H9 (cell line): ENCODE data around the gene CCBE1. TPM values are rescaled to one million over a fixed set of nuclear protein-coding genes. Genes with fewer than 3 reads are reported as not detected.

Experiments
- DNase-seq: peaks from one replicate; pipeline ENCODE4 v3.0.0-alpha.2; 2017
- H2AFZ ChIP-seq: one replicate; pipeline ENCODE4 v1.6.1; 2013; ENCODE audit warnings: mild to moderate bottlenecking, low read length, control low read depth, moderate library complexity
- H2AK5ac ChIP-seq: 2 replicates; pipeline ENCODE4 v1.6.1; 2013; ENCODE audit warnings: low read length, control low read depth, mixed read lengths; ENCODE audit not compliant: insufficient read length
- H2BK120ac ChIP-seq: one replicate; pipeline ENCODE4 v1.6.1; 2013; ENCODE audit warnings: low read depth, mild to moderate bottlenecking, low read length, control low read depth, inconsistent platforms; ENCODE audit not compliant: poor library complexity, severe bottlenecking
- H2BK12ac ChIP-seq: 2 replicates; pipeline ENCODE4 v1.6.1; 2013; ENCODE audit warnings: low read length, control low read depth, mixed read lengths, low read depth; ENCODE audit not compliant: insufficient read length
- H2BK15ac ChIP-seq: 2 replicates; pipeline ENCODE4 v1.6.1; 2013; ENCODE audit warnings: low read depth, low read length, control low read depth
- H2BK20ac ChIP-seq: one replicate; pipeline ENCODE4 v1.6.1; 2013; ENCODE audit warnings: low read depth, mild to moderate bottlenecking, low read length, control low read depth, inconsistent platforms; ENCODE audit not compliant: poor library complexity, severe bottlenecking
- H2BK5ac ChIP-seq: 2 replicates; pipeline ENCODE4 v1.6.1; 2013; ENCODE audit warnings: low read length, control low read depth, mixed read lengths; ENCODE audit not compliant: insufficient read length
- H3K14ac ChIP-seq: 2 replicates; pipeline ENCODE4 v1.6.1; 2013; ENCODE audit warnings: low read length, control low read depth; ENCODE audit not compliant: insufficient read depth
- H3K18ac ChIP-seq: 2 replicates; pipeline ENCODE4 v1.6.1; 2013; ENCODE audit warnings: low read depth, mild to moderate bottlenecking, mixed read lengths, low read length, control low read depth; ENCODE audit not compliant: insufficient read length
- H3K23ac ChIP-seq: 2 replicates; pipeline ENCODE4 v1.6.1; 2013; ENCODE audit warnings: low read length, control low read depth, mixed read lengths, low read depth; ENCODE audit not compliant: insufficient read length
- H3K23me2 ChIP-seq: 2 replicates; pipeline ENCODE4 v1.6.1; 2013; ENCODE audit warnings: low read depth, mild to moderate bottlenecking, mixed read lengths, low read length, control low read depth; ENCODE audit not compliant: insufficient read length, poor library complexity, severe bottlenecking
- H3K27ac ChIP-seq: 2 replicates; pipeline ENCODE4 v1.5.1; 2013; ENCODE audit warnings: low read length, control low read depth, mixed read lengths, low read depth; ENCODE audit not compliant: insufficient read length
- H3K27me3 ChIP-seq: 2 replicates; pipeline ENCODE4 v1.6.1; 2013; ENCODE audit warnings: low read length, control low read depth, inconsistent platforms; ENCODE audit not compliant: insufficient read depth
- H3K4ac ChIP-seq: 2 replicates; pipeline ENCODE4 v1.6.1; 2013; ENCODE audit warnings: low read depth, mild to moderate bottlenecking, control low read depth, inconsistent platforms, low read length, moderate library complexity
- H3K4me1 ChIP-seq: 2 replicates; pipeline ENCODE4 v1.6.1; 2013; ENCODE audit warnings: low read length, control low read depth, inconsistent platforms; ENCODE audit not compliant: insufficient read depth
- H3K4me2 ChIP-seq: 2 replicates; pipeline ENCODE4 v1.6.1; 2013; ENCODE audit warnings: low read length, control low read depth, mixed read lengths; ENCODE audit not compliant: insufficient read length, insufficient read depth
- H3K56ac ChIP-seq: 2 replicates; pipeline ENCODE4 v1.6.1; 2013; ENCODE audit warnings: low read depth, mild to moderate bottlenecking, mixed read lengths, low read length, control low read depth; ENCODE audit not compliant: insufficient read length
- H3K79me1 ChIP-seq: 2 replicates; pipeline ENCODE4 v1.6.1; 2013; ENCODE audit warnings: low read depth, mild to moderate bottlenecking, moderate library complexity, low read length, control low read depth, inconsistent platforms; ENCODE audit not compliant: insufficient read depth, poor library complexity, severe bottlenecking
- H3K79me2 ChIP-seq: 2 replicates; pipeline ENCODE4 v1.6.1; 2013; ENCODE audit warnings: low read length, control low read depth, inconsistent platforms; ENCODE audit not compliant: insufficient read depth
- H3K9ac ChIP-seq: 2 replicates; pipeline ENCODE4 v1.6.1; 2013; ENCODE audit warnings: low read length, control low read depth, mixed read lengths; ENCODE audit not compliant: insufficient read length; ENCODE audit errors: extremely low read depth
- H3K9me3 ChIP-seq: one replicate; pipeline ENCODE4 v1.6.1; 2013; ENCODE audit warnings: low read depth, low read length, inconsistent platforms; ENCODE audit not compliant: control insufficient read depth
- H3T11ph ChIP-seq: one replicate; pipeline ENCODE4 v1.6.1; 2013; ENCODE audit warnings: mild to moderate bottlenecking, low read length, control low read depth, inconsistent platforms
- H4K20me1 ChIP-seq: one replicate; pipeline ENCODE4 v1.6.1; 2013; ENCODE audit not compliant: control insufficient read depth, insufficient read length, insufficient read depth
- H4K5ac ChIP-seq: 2 replicates; pipeline ENCODE4 v1.6.1; 2013; ENCODE audit warnings: low read depth, mild to moderate bottlenecking, mixed read lengths, low read length, control low read depth; ENCODE audit not compliant: insufficient read length
- H4K8ac ChIP-seq: replicated peaks from 2 replicates; pipeline ENCODE4 v1.6.1; 2013; ENCODE audit warnings: low read length, control low read depth, mixed read lengths, low read depth; ENCODE audit not compliant: insufficient read length
- H4K91ac ChIP-seq: 2 replicates; pipeline ENCODE4 v1.6.1; 2013; ENCODE audit warnings: low read depth, mild to moderate bottlenecking, moderate library complexity, mixed read lengths, low read length, control low read depth; ENCODE audit not compliant: insufficient read length
- H3K27ac Mint-ChIP-seq, 3 experiments: 2 replicates in 2 of 3; 3 replicates in 1 of 3; pipeline ENCODE4 v1.8.0; 2020 to 2021; ENCODE audit warnings: mixed read lengths in 3 of 3, mild to moderate bottlenecking in 1 of 3, moderate library complexity in 1 of 3
- H3K27me3 Mint-ChIP-seq: 2 replicates; pipeline ENCODE4 v1.8.0; 2021; ENCODE audit warnings: low read depth, mild to moderate bottlenecking, moderate library complexity, mixed read lengths
- H3K36me3 Mint-ChIP-seq, 3 experiments: 2 replicates in 2 of 3; 3 replicates in 1 of 3; pipeline ENCODE4 v1.8.0; 2020 to 2021; ENCODE audit warnings: low read depth in 3 of 3, mixed read lengths in 3 of 3; ENCODE audit not compliant: insufficient read depth in 1 of 3
- H3K4me1 Mint-ChIP-seq, 2 experiments: 2 replicates each; pipeline ENCODE4 v1.8.0; 2020; ENCODE audit warnings: mixed read lengths in 2 of 2
- H3K4me3 Mint-ChIP-seq, 2 experiments: 2 replicates in 1 of 2; 3 replicates in 1 of 2; pipeline ENCODE4 v1.8.0; 2020 to 2021; ENCODE audit warnings: mild to moderate bottlenecking in 2 of 2, mixed read lengths in 2 of 2, moderate library complexity in 1 of 2
- H3K9me3 Mint-ChIP-seq, 2 experiments: 2 replicates in 1 of 2; 3 replicates in 1 of 2; pipeline ENCODE4 v1.8.0; 2020; ENCODE audit warnings: mild to moderate bottlenecking in 2 of 2, mixed read lengths in 2 of 2, moderate library complexity in 1 of 2
- CTCF ChIP-seq: fragments of 200-600 bp; sonication (generic); conservative IDR thresholded peaks from 3 replicates; pipeline ENCODE4 v1.8.0; 2021; ENCODE audit warnings: antibody characterized with exemption, mild to moderate bottlenecking
- WGBS: extraction: QIAGEN DNeasy Blood & Tissue Kit; methylation state at CpG from one replicate; pipeline ENCODE4 v1.1.7; 2013; ENCODE audit warnings: missing lambda C conversion rate, low lambda C conversion rate, mixed read lengths; ENCODE audit not compliant: insufficient read length; ENCODE audit errors: extremely low coverage; 5-methylcytosine and 5-hydroxymethylcytosine counted together
- total RNA-seq: library from RNA; stranded (reverse); gene quantifications from 2 replicates; pipeline ENCODE4 v1.2.1, GENCODE V29; 2021

CCBE1 gene
- total RNA-seq, 1 experiment from 2014 or later, result 0.39 TPM

GRCh38 chr18:59690186-59690982 is 6.8 kb downstream of the CCBE1 start:
- H2BK15ac ChIP-seq, result no peak overlapping the region
- peak; percentile 61 for DNase-seq
- no peak for TF ChIP-seq CTCF
- no peaks in the 10 kb centered on the region for H3K23me2 ChIP-seq
- no peak overlapping the region for H4K5ac ChIP-seq
- no peaks in the 10 kb centered on the region for H3K9me3 ChIP-seq
- H2BK120ac ChIP-seq, result no peak overlapping the region
- H4K91ac ChIP-seq, result no peak overlapping the region
- H3K14ac ChIP-seq, result no peak overlapping the region
- peak overlapping the region; percentile 43 for H3K27ac ChIP-seq
- no peak overlapping the region for H3K23ac ChIP-seq
- H3T11ph ChIP-seq, result no peak overlapping the region
- no peak overlapping the region for H3K9ac ChIP-seq
- H3K4me1 ChIP-seq, result peaks cover 25% of the 10 kb centered on the region
- H3K56ac ChIP-seq, result no peak overlapping the region
- no peak overlapping the region; a peak in 2 of 5 replicates for H3K4me3 Mint-ChIP-seq
- peak overlapping the region; percentile 22 for H3K4me2 ChIP-seq
- peaks cover 51 to 52% of the 10 kb centered on the region in 2 experiments for H3K4me1 Mint-ChIP-seq
- H4K20me1 ChIP-seq, result no peaks in the 10 kb centered on the region
- H2BK12ac ChIP-seq, result no peak overlapping the region
- H3K27me3 ChIP-seq, result peaks cover 7% of the 10 kb centered on the region; the same call in 1 of the 2 replicates
- no peak overlapping the region for H3K4ac ChIP-seq
- H2AK5ac ChIP-seq, result no peak overlapping the region
- no peaks in the 10 kb centered on the region; a peak in 2 of 7 replicates for H3K36me3 Mint-ChIP-seq
- no peak overlapping the region for H2BK20ac ChIP-seq
- H3K79me1 ChIP-seq, result no peaks in the 10 kb centered on the region
- no peak overlapping the region for H2BK5ac ChIP-seq
- H3K27me3 Mint-ChIP-seq, result peaks cover 82% of the 10 kb centered on the region
- WGBS, result no CpG with 5 or more reads among the region's 8 CpGs
- H3K9me3 Mint-ChIP-seq, result no peaks in the 10 kb centered on the region
- H4K8ac ChIP-seq, result no peak overlapping the region
- no peak overlapping the region for H2AFZ ChIP-seq
- peak overlapping the region in 1 of 3 experiments; percentile 89; a peak in 3 of 7 replicates for H3K27ac Mint-ChIP-seq
- no peaks in the 10 kb centered on the region for H3K79me2 ChIP-seq
- H3K18ac ChIP-seq, result no peak overlapping the region
